Lower lobe of right lung (tissue), 2 donors: Measurements from ENCODE around the gene MAP3K2. TPM values are rescaled to one million over a fixed set of nuclear protein-coding genes. Genes with fewer than 3 reads are reported as not detected.

Source experiments
- ATAC-seq, 2 donors: fragments of 200-7000 bp; cut with Tn5 transposase; one replicate each; pipeline ENCODE4 v1.9.1; 2020 to 2022; ENCODE audit warnings: mild to moderate bottlenecking in 2 of 2, moderate library complexity in 2 of 2
- DNase-seq: peaks from one replicate; pipeline ENCODE4 v3.0.0-alpha.2; 2020
- H3K27ac ChIP-seq: fragments of 200-600 bp; one replicate; pipeline ENCODE4 v1.8.0; 2022
- H3K27me3 ChIP-seq: fragments of 200-600 bp; one replicate; pipeline ENCODE4 v1.8.0; 2022; ENCODE audit warnings: low read depth
- H3K36me3 ChIP-seq: fragments of 200-600 bp; one replicate; pipeline ENCODE4 v1.8.0; 2022; ENCODE audit warnings: mild to moderate bottlenecking
- H3K4me1 ChIP-seq: fragments of 200-600 bp; one replicate; pipeline ENCODE4 v1.8.0; 2022
- H3K4me3 ChIP-seq: fragments of 200-600 bp; one replicate; pipeline ENCODE4 v1.8.0; 2022; ENCODE audit warnings: mild to moderate bottlenecking
- H3K9me3 ChIP-seq: fragments of 200-600 bp; one replicate; pipeline ENCODE4 v1.8.0; 2022
- CTCF ChIP-seq: fragments of 200-600 bp; IDR thresholded peaks from one replicate; pipeline ENCODE4 v1.8.0; 2022; ENCODE audit warnings: antibody characterized with exemption, mild to moderate bottlenecking
- intact Hi-C: fragments of 100-400 bp; cut with DNase I; formaldehyde crosslinking; loops from one replicate; pipeline ENCODE4 v1.11.0; 2022
- total RNA-seq: library from RNA; stranded (reverse); fragmentation: NEBNext Ultra II Directional; extraction: Animal tissue kit (Norgen Biotek cat#: 25700); gene quantifications from one replicate; pipeline ENCODE4 v1.2.1, GENCODE V29; 2021
- donor health status: DM: no; HTN: yes; CAD: no; lungs with severe emphysema.

The MAP3K2 gene
- total RNA-seq, 1 donor from 2014 or later: 78.4 TPM

- TF ChIP-seq CTCF: no peak
- Histone ChIP-seq H3K4me3 (no peak overlapping the region), H3K4me1 (peaks cover 19% of the 10 kb centered on the region), H3K9me3 (no peaks in the 10 kb centered on the region), H3K27me3 (no peaks in the 10 kb centered on the region), H3K36me3 (no peaks in the 10 kb centered on the region), H3K27ac (no peak overlapping the region)
- DNase-seq (no peak), ATAC-seq (no peak)
- intact Hi-C loops: no loop called here
Measured at GRCh38 chr2:127392828-127393578, 5.2 kb upstream of the MAP3K2 start.

- H3K27ac ChIP-seq: no peak overlapping the region
Measured at GRCh38 chr2:127392133-127392827, 4.5 kb upstream of the MAP3K2 start.

DNA sequence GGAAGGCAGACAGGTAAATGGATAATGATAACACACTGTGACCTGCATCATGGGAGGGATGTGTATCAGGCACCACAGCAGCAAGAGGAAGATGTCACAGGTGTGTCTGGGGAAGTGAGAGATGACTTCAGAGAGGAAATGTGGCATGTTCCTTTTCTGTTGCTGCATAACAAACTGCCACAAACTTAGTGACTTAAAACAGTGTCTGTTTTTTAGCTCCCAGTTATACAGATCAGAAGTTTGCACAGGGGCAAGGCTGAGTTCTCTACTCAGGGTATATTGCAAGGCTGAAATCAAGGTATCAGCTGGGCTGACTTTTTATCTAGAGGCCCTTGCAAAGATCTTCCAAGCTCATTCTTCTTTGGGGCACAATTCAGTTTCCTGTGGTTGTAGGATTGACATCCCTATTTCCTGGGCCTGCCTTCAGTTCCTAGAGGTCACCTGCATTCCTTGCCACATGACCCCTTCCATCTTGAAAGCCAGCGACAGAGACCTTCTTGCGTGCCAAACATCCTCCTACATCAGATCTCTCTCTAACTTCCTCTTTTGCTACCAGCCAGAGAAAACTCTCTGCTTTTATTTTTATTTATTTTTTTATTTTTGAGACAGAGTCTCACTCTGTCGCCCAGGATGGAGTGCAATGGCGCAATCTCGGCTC, 2.1 kb upstream of the MAP3K2 start:
- Histone ChIP-seq H3K36me3 (no peaks in the 10 kb centered on the region), H3K4me1 (peaks cover 36% of the 10 kb centered on the region), H3K9me3 (no peaks in the 10 kb centered on the region), H3K27ac (no peak overlapping the region), H3K27me3 (no peaks in the 10 kb centered on the region), H3K4me3 (no peak overlapping the region)
- intact Hi-C loops: no loop called here
- DNase-seq (no peak), ATAC-seq (no peak)
- TF ChIP-seq CTCF: no peak

More at GRCh38 chr2:127392133-127392827, 4.5 kb upstream of the MAP3K2 start:
- DNase-seq (no peak), ATAC-seq (no peak)
- Histone ChIP-seq H3K27me3 (no peaks in the 10 kb centered on the region), H3K4me1 (peaks cover 17% of the 10 kb centered on the region), H3K9me3 (no peaks in the 10 kb centered on the region), H3K4me3 (no peak overlapping the region), H3K36me3 (no peaks in the 10 kb centered on the region)
- intact Hi-C loops: no loop called here
- TF ChIP-seq CTCF: no peak

DNA sequence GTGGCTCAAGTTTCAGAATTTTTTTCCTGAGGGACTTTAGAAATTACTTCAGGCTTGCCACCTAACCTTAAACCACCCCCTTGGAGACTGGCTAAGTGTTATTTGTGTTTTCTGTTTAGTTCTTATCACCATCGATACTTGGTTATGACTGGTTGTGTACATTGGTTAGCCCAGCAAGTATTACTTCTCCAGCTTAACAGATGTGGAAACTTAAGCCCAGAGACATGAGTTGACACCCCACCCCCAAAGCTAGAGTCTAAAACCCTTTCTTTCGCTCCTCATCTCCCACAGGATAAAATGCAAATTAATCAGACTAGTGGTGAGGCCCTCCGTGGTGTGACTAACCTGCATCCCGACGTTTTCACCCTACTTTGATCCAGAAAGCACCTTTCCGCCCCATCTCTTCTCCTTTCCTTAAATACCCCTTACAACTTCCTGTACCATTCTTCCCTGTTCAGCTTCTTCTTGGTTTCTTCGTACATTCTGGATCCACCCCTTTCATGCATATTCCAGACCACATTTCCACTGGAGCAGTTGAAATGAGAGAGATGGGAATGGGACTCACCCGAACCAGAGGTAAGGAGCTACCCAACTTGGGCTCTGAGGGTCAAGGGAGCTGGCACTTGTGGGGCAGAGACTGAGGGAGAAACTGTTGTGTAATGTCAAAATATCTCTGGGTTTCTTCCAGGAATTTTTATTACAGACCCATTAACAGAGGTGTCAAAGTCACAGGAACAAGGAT, 819 bp upstream of the MAP3K2 start:
- H3K27ac ChIP-seq: peak overlapping the region; percentile 100
- H3K36me3 ChIP-seq: no peaks in the 10 kb centered on the region
- peak overlapping the region; percentile 85 for H3K4me3 ChIP-seq
- no peaks in the 10 kb centered on the region for H3K27me3 ChIP-seq
- DNase-seq: no peak
- intact Hi-C loops: no loop called here
- TF ChIP-seq CTCF: no peak
- peaks cover 40% of the 10 kb centered on the region for H3K4me1 ChIP-seq
- no peaks in the 10 kb centered on the region for H3K9me3 ChIP-seq
- peak in 1 of 2 donors; percentile 17 for ATAC-seq
